Pancreas (tissue), 10 donors: ENCODE data around the gene CKLF. TPM values are rescaled to one million over a fixed set of nuclear protein-coding genes. Genes with fewer than 3 reads are reported as not detected.
A peak's percentile ranks its signal among the peaks of the same experiment; 100 is the strongest.
"Not testable (repeated sequence)": the region's sequence is repeated elsewhere in the genome, so short reads cannot be mapped to it uniquely, and the experiment has no call there.

Experiments
- ATAC-seq, 4 donors: fragments of 200-7000 bp; cut with Tn5 transposase; one replicate each; pipeline versions ENCODE4 v1.8.0 to v1.9.1; 2020; ENCODE audit warnings: mild to moderate bottlenecking in 4 of 4, moderate library complexity in 4 of 4
- DNase-seq, 6 donors: peaks; one replicate each; pipeline ENCODE4 v3.0.0-alpha.2; 2020
- FAIRE-seq: peaks from 2 replicates; lab custom pipeline; 2012; peaks lifted over from hg19 to GRCh38; lab: Jason Lieb, UNC
- H3K27ac ChIP-seq, 4 donors: fragments of 200-600 bp; sonication (generic); 1 replicate in 3 of 4; 2 replicates in 1 of 4; pipeline versions ENCODE4 v1.5.0 to v1.8.0; 2020
- H3K27me3 ChIP-seq, 4 donors: fragments of 200-600 bp; one replicate each; pipeline ENCODE4 v1.8.0; 2021
- H3K36me3 ChIP-seq, 3 donors: fragments of 200-600 bp; sonication (generic) in 1 of 3; one replicate each; pipeline versions ENCODE4 v1.5.0 to v1.8.0; 2020 to 2021
- H3K4me1 ChIP-seq, 3 donors: fragments of 200-600 bp; one replicate each; pipeline ENCODE4 v1.8.0; 2021
- H3K4me3 ChIP-seq, 4 donors: fragments of 200-600 bp; sonication (generic) in 2 of 4; one replicate each; pipeline versions ENCODE4 v1.5.0 to v1.8.0; 2020 to 2021
- H3K9me3 ChIP-seq, 4 donors: fragments of 200-600 bp; one replicate each; pipeline ENCODE4 v1.8.0; 2021
- CTCF ChIP-seq, 4 donors: fragments of 200-600 bp; sonication (generic) in 3 of 4; IDR thresholded peaks; one replicate each; pipeline versions ENCODE4 v1.5.0 to v1.8.0; 2021; ENCODE audit warnings: antibody characterized with exemption in 4 of 4
- WGBS, 2 donors: extraction: QIAGEN DNeasy Blood & Tissue Kit; methylation state at CpG; one replicate each; pipeline ENCODE4 v1.1.7; 2013; 5-methylcytosine and 5-hydroxymethylcytosine counted together
- intact Hi-C, 3 donors: fragments of 100-400 bp; cut with DNase I; formaldehyde crosslinking; loops; one replicate each; pipeline versions ENCODE4 v1.11.1 to v1.14.2; 2022
- polyA plus RNA-seq, 2 donors: library from polyadenylated mRNA; stranded (reverse); fragments of 200-250 nt; gene quantifications; one replicate each; pipeline ENCODE4 v1.2.3, GENCODE V29; 2013
- total RNA-seq, 6 donors: library from RNA; stranded (reverse); fragmentation: NEBNext Ultra II Directional in 4 of 6; extraction: Animal tissue kit (Norgen Biotek cat#: 25700) in 4 of 6; gene quantifications; one replicate each; pipeline versions ENCODE4 v1.2.1 to v1.2.4, GENCODE V29; 2021 to 2023
- donor health status: healthy with polysubstance abuse.
- donor health status: DM: no; HTN: no; CAD: no; lungs with moderate emphysema.
- donor health status: DM: no; HTN: no; CAD: no.
- donor health status: control.
- donor health status: control.
- donor health status: Bipolar disorder and iron deficiency.
- donor health status: DM: yes; HTN: yes; CAD: no.
- donor health status: DM: no; HTN: no; CAD: no.
- donor health status: DM: no; HTN: no; CAD: no.
- donor health status: DM: yes; HTN: yes; CAD: no.

CKLF gene
- total and polyA plus RNA-seq, 8 donors = 5.9 to 26.1 (median 11.0) TPM

- no peak overlapping the region for H3K27ac ChIP-seq
- no peaks in the 10 kb centered on the region for H3K36me3 ChIP-seq
- WGBS, 2 donors = 81 to 86% methylated on average over 7 of the region's 7 CpGs
- FAIRE-seq (no peak), ATAC-seq (peak in 1 of 4 donors; percentile 55), DNase-seq (no peak)
- H3K9me3 ChIP-seq = no peaks in the 10 kb centered on the region
- intact Hi-C loops = no loop called here
- no peaks in the 10 kb centered on the region for H3K4me1 ChIP-seq
- no peaks in the 10 kb centered on the region for H3K27me3 ChIP-seq
- H3K4me3 ChIP-seq = no peak overlapping the region
- TF ChIP-seq CTCF (IDR thresholded peaks at IDR 0.05) = no peak
Observed at GRCh38 chr16:66594739-66595138, 42.4 kb downstream of the CKLF start.

GRCh38 chr16:66596559-66596958, 44.2 kb downstream of the CKLF start:
- H3K27ac ChIP-seq, H3K36me3 ChIP-seq, H3K4me1 ChIP-seq, ATAC-seq, H3K27me3 ChIP-seq, DNase-seq, FAIRE-seq, intact Hi-C loops, H3K9me3 ChIP-seq, H3K4me3 ChIP-seq: not testable (repeated sequence)
- 97% methylated on average over 4 of the region's 4 CpGs for WGBS, 2 donors

- ATAC-seq = no peak
Observed at GRCh38 chr16:66596986-66597848, 44.8 kb downstream of the CKLF start.

GRCh38 chr16:66598111-66598510, 45.7 kb downstream of the CKLF start:
- no peaks in the 10 kb centered on the region for H3K36me3 ChIP-seq
- H3K4me3 ChIP-seq = no peak overlapping the region
- no peaks in the 10 kb centered on the region for H3K27me3 ChIP-seq
- no peak for TF ChIP-seq CTCF (IDR thresholded peaks at IDR 0.05)
- FAIRE-seq (no peak), ATAC-seq (no peak), DNase-seq (no peak)
- H3K4me1 ChIP-seq = no peaks in the 10 kb centered on the region
- H3K9me3 ChIP-seq = no peaks in the 10 kb centered on the region
- WGBS, 2 donors = 89 to 94% methylated on average over 3 of the region's 3 CpGs
- no peak overlapping the region for H3K27ac ChIP-seq
- intact Hi-C loops = no loop called here

More at GRCh38 chr16:66596986-66597848, 44.8 kb downstream of the CKLF start:
- Histone ChIP-seq H3K4me1 (no peaks in the 10 kb centered on the region), H3K36me3 (no peaks in the 10 kb centered on the region), H3K27me3 (no peaks in the 10 kb centered on the region), H3K27ac (no peak overlapping the region), H3K4me3 (no peak overlapping the region), H3K9me3 (no peaks in the 10 kb centered on the region)
- TF ChIP-seq CTCF (IDR thresholded peaks at IDR 0.05) = no peak
- intact Hi-C loops = no loop called here
- DNase-seq (no peak), FAIRE-seq (no peak)
- WGBS, 2 donors = 85 to 89% methylated on average over 5 of the region's 5 CpGs

- ATAC-seq = no peak
- H3K4me3 ChIP-seq = no peak overlapping the region
- H3K27ac ChIP-seq = no peak overlapping the region
- no peak for TF ChIP-seq CTCF (IDR thresholded peaks at IDR 0.05)
- no peaks in the 10 kb centered on the region for H3K36me3 ChIP-seq
- H3K27me3 ChIP-seq = no peaks in the 10 kb centered on the region
- WGBS, 2 donors = 94 to 95% methylated on average over 4 of the region's 4 CpGs
- intact Hi-C loops = no loop called here
- no peak for FAIRE-seq
- DNase-seq = no peak
- H3K9me3 ChIP-seq = no peaks in the 10 kb centered on the region
- H3K4me1 ChIP-seq = no peaks in the 10 kb centered on the region
Observed at GRCh38 chr16:66599726-66600125, 47.4 kb downstream of the CKLF start.
